Parathyroid adenoma (tissue), 2 donors: ENCODE measurements around the gene PIAS4.

Experiments
- H2AFZ ChIP-seq: fragments of 300-600 bp; sonication (generic); one replicate; pipeline ENCODE4 v1.7.0; 2017; ENCODE audit warnings: antibody characterized with exemption, mild to moderate bottlenecking
- H3K27ac ChIP-seq: fragments of 300-600 bp; sonication (generic); one replicate; pipeline ENCODE4 v1.7.0; 2017
- H3K27me3 ChIP-seq: fragments of 300-600 bp; sonication (generic); one replicate; pipeline ENCODE4 v1.7.0; 2017; ENCODE audit warnings: low read length; ENCODE audit not compliant: control insufficient read depth, insufficient read depth
- H3K36me3 ChIP-seq: fragments of 300-600 bp; sonication (generic); one replicate; pipeline ENCODE4 v1.7.0; 2017; ENCODE audit warnings: low read length; ENCODE audit not compliant: control insufficient read depth, insufficient read depth
- H3K4me1 ChIP-seq: fragments of 300-600 bp; sonication (generic); one replicate; pipeline ENCODE4 v1.7.0; 2017; ENCODE audit warnings: control low read depth
- H3K4me2 ChIP-seq: fragments of 300-600 bp; sonication (generic); one replicate; pipeline ENCODE4 v1.7.0; 2017; ENCODE audit warnings: low read length
- H3K4me3 ChIP-seq: fragments of 300-600 bp; sonication (generic); one replicate; pipeline ENCODE4 v1.7.0; 2017; ENCODE audit warnings: low read depth, low read length
- H3K79me2 ChIP-seq: fragments of 300-600 bp; sonication (generic); one replicate; pipeline ENCODE4 v1.7.0; 2017; ENCODE audit warnings: control low read depth
- H3K9ac ChIP-seq: fragments of 300-600 bp; sonication (generic); one replicate; pipeline ENCODE4 v1.7.0; 2017; ENCODE audit warnings: mild to moderate bottlenecking
- H3K9me3 ChIP-seq: fragments of 300-600 bp; sonication (generic); one replicate; pipeline ENCODE4 v1.7.0; 2017; ENCODE audit warnings: low read length; ENCODE audit not compliant: control insufficient read depth
- CTCF ChIP-seq: fragments of 300-600 bp; sonication (generic); IDR thresholded peaks from one replicate; pipeline ENCODE4 v1.7.0; 2017; ENCODE audit warnings: antibody characterized with exemption, mild to moderate bottlenecking
- donor health status: primary hyperparathyroidism.

The PIAS4 gene

GRCh38 chr19:3983936-3984583 is 23.5 kb upstream of the PIAS4 start:
- peak overlapping the region; percentile 100 for H3K27ac ChIP-seq
- H3K79me2 ChIP-seq = peaks cover 44% of the 10 kb centered on the region
- H3K4me3 ChIP-seq = peak overlapping the region; percentile 99
- no peak for TF ChIP-seq CTCF
- peak overlapping the region; percentile 93 for H3K9ac ChIP-seq
- peaks cover 18% of the 10 kb centered on the region for H3K4me1 ChIP-seq
- no peaks in the 10 kb centered on the region for H3K9me3 ChIP-seq
- H3K4me2 ChIP-seq = peak overlapping the region; percentile 82
- H3K36me3 ChIP-seq = no peaks in the 10 kb centered on the region
- no peak overlapping the region for H2AFZ ChIP-seq
- no peaks in the 10 kb centered on the region for H3K27me3 ChIP-seq

DNA sequence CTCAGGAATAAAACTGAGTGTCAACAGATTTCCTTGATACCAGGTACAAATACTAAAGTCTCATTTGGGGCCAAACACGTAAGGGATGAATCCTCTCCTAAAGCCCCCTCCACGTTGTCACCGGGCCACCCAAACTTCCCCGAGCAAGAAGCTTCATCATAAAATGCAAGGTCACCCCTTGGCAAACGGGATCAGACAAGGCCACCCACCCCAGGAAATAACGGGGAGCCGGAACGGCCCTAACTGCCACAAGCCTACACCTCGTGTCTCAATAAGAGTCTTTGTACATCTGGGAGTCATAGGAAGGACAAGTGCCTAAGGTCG is 23.0 kb upstream of the PIAS4 start:
- peak overlapping the region; percentile 100 for H3K27ac ChIP-seq

GRCh38 chr19:3984908-3985642 is 22.5 kb upstream of the PIAS4 start, which contains the start of gene EEF2:
TSS of gene EEF2 (minus strand) at chr19:3985463. CDS start at chr19:3985380, 83 bp downstream.
- Histone ChIP-seq H3K27me3 (no peaks in the 10 kb centered on the region), H3K4me2 (peak within 1 kb of the TSS; percentile 82), H3K4me1 (peaks cover 18% of the 10 kb centered on the region), H2AFZ (peak within 1 kb of the TSS; percentile 98), H3K79me2 (peaks cover 41% of the 10 kb centered on the region), H3K4me3 (peak within 1 kb of the TSS; percentile 99), H3K27ac (peak within 1 kb of the TSS; percentile 100), H3K9ac (peak within 1 kb of the TSS; percentile 93), H3K36me3 (no peaks in the 10 kb centered on the region), H3K9me3 (no peaks in the 10 kb centered on the region)
- TF ChIP-seq CTCF = peak; percentile 34

More for the DNA sequence above, 23.0 kb upstream of the PIAS4 start:
- H2AFZ ChIP-seq = peak overlapping the region; percentile 98
- no peaks in the 10 kb centered on the region for H3K27me3 ChIP-seq
- no peaks in the 10 kb centered on the region for H3K9me3 ChIP-seq
- peak overlapping the region; percentile 82 for H3K4me2 ChIP-seq
- peaks cover 18% of the 10 kb centered on the region for H3K4me1 ChIP-seq
- no peak for TF ChIP-seq CTCF
- H3K4me3 ChIP-seq = peak overlapping the region; percentile 99
- H3K9ac ChIP-seq = peak overlapping the region; percentile 93
- H3K36me3 ChIP-seq = no peaks in the 10 kb centered on the region
- H3K79me2 ChIP-seq = peaks cover 44% of the 10 kb centered on the region

DNA sequence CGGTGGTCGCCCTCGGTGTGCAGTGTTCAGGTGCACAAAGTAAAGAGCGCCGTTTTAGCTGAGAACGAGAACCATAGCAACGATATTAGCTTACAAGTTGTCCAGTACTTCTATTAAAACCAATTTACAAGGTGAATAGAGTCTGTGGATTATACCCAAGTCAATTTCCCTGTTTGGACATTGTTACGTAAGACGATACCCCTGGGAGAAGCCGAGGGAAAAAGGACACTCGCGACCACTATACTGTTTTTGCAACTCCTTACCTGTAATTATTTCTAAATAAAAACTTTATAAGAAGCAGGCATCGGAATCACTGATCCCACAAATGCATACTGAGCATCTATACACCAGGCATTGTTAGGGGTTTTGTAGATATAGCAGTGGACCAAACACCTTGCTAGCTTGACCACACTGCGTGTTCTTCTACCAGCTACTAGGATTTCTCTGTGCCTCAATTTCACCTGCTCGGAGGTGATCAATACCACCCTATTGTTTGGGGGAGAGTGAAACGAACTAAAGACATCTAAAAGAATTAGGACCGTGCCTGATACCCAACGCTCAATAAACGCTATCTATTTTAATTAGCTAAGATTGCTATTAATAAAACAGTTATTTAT is 21.8 kb upstream of the PIAS4 start:
- no peak for TF ChIP-seq CTCF
- Histone ChIP-seq H3K4me1 (peaks cover 18% of the 10 kb centered on the region), H3K27ac (peak overlapping the region; percentile 100)

More for the DNA sequence above, 21.8 kb upstream of the PIAS4 start:
- H3K9ac ChIP-seq = no peak overlapping the region
- H3K27me3 ChIP-seq = no peaks in the 10 kb centered on the region
- no peaks in the 10 kb centered on the region for H3K36me3 ChIP-seq
- H3K79me2 ChIP-seq = peaks cover 36% of the 10 kb centered on the region
- no peaks in the 10 kb centered on the region for H3K9me3 ChIP-seq
- H3K4me3 ChIP-seq = peak overlapping the region; percentile 99
- H3K4me2 ChIP-seq = peak overlapping the region; percentile 82
- H2AFZ ChIP-seq = peak overlapping the region; percentile 98
